CD8-positive, alpha-beta memory T cell (primary cell): ENCODE measurements around the gene TCF7. TPM values are rescaled to one million over a fixed set of nuclear protein-coding genes. Genes with fewer than 3 reads are reported as not detected.

Experiments
- polyA plus RNA-seq: library from polyadenylated mRNA; unstranded; fragments of 300-500 nt; fragmentation: Illumina TruSeq; gene quantifications from one replicate; pipeline ENCODE4 v1.2.3, GENCODE V29; 2021
- total RNA-seq, 2 experiments: library from RNA; stranded (reverse); gene quantifications; one replicate each; pipeline ENCODE4 v1.2.3, GENCODE V29; 2021

Gene TCF7
- total and polyA plus RNA-seq, 3 experiments from 2014 or later = 85.2 to 344 (median 89.7) TPM

Other genes starting within 250 kb of the TCF7 start
- gene C5orf15, start 146.1 kb upstream of the TCF7 start, total RNA-seq = 10 to 100 TPM; 21.7 to 21.8 TPM
- 25.4 TPM for gene C5orf15, start 146.1 kb upstream of the TCF7 start, polyA plus RNA-seq
- 100 to 1,000 TPM; 409 to 422 TPM for gene VDAC1, start 109.7 kb upstream of the TCF7 start, total RNA-seq
- gene VDAC1, start 109.7 kb upstream of the TCF7 start, polyA plus RNA-seq = 92.8 TPM
- 100 to 1,000 TPM; 264 to 280 TPM for gene SKP1, start 62.3 kb downstream of the TCF7 start, total RNA-seq
- 1,187 TPM for gene SKP1, start 62.3 kb downstream of the TCF7 start, polyA plus RNA-seq
- gene PPP2CA, start 111.4 kb downstream of the TCF7 start, total RNA-seq = 100 to 1,000 TPM; 189 to 210 TPM
- gene PPP2CA, start 111.4 kb downstream of the TCF7 start, polyA plus RNA-seq = 232 TPM